ENCODE data around the gene ZNF536. TPM values are rescaled to one million over a fixed set of nuclear protein-coding genes. Genes with fewer than 3 reads are reported as not detected.

The ZNF536 gene
- total and polyA plus RNA-seq, 7 donors: under 0.01 to 8.9 (median 3.8) TPM

DNA sequence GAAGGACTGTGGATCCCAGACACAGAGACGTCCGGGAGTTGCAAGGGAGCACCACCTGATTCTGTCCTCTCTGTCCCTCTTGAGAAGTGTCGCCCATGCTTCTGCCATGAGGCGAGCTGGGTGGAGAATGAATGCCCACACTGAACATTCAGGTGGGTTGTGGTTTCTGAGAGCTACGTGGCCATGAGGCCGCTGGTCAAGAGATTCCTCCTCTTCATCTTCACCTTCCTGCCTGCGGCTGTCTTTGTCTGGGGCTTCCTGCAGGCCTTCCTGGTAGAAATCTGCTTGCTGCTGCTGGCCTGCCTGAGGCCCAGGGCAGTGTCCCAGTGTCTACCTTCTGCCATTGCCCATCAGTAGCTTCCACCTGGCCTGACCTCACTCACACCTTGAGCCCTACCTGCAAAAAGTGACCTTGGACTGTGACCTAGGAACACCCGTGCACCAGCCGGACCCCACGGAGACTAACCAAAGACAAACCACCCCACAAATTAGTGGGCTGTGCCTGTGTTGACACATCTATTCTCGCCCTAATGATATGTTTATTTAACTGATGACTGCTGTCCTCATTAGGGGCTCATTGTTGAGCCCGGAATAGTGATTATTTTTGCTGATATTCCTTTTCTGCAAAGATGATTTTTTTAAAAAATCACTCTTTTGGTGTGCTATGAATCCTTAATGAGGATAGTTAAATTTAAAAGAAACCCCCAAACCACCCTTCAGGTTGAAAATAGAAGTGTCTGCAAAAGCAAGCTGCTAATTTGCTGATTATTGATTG, 38.7 kb upstream of the ZNF536 start:
- TF ChIP-seq, protein P1, sequence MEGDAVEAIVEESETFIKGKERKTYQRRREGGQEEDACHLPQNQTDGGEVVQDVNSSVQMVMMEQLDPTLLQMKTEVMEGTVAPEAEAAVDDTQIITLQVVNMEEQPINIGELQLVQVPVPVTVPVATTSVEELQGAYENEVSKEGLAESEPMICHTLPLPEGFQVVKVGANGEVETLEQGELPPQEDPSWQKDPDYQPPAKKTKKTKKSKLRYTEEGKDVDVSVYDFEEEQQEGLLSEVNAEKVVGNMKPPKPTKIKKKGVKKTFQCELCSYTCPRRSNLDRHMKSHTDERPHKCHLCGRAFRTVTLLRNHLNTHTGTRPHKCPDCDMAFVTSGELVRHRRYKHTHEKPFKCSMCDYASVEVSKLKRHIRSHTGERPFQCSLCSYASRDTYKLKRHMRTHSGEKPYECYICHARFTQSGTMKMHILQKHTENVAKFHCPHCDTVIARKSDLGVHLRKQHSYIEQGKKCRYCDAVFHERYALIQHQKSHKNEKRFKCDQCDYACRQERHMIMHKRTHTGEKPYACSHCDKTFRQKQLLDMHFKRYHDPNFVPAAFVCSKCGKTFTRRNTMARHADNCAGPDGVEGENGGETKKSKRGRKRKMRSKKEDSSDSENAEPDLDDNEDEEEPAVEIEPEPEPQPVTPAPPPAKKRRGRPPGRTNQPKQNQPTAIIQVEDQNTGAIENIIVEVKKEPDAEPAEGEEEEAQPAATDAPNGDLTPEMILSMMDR (IDR thresholded peaks at IDR 0.05): no peak
- TF ChIP-seq POLR2A (IDR thresholded peaks at IDR 0.05) (no peak), EP300 (IDR thresholded peaks at IDR 0.05) (no peak), POLR2AphosphoS5 (IDR thresholded peaks at IDR 0.05) (no peak)
- no peaks in the 10 kb centered on the region for H3K27me3 ChIP-seq
- H3K36me3 ChIP-seq: no peaks in the 10 kb centered on the region
- no peak for DNase-seq
- no peaks in the 10 kb centered on the region for H3K4me1 ChIP-seq
- no peak overlapping the region for H3K4me3 ChIP-seq
- WGBS, 2 donors: 72 to 83% methylated on average over 12 of the region's 12 CpGs
- no peaks in the 10 kb centered on the region for H3K9me3 ChIP-seq
- H3K27ac ChIP-seq: no peak overlapping the region
- intact Hi-C loops (cut with DNase I): no loop called here

DNA sequence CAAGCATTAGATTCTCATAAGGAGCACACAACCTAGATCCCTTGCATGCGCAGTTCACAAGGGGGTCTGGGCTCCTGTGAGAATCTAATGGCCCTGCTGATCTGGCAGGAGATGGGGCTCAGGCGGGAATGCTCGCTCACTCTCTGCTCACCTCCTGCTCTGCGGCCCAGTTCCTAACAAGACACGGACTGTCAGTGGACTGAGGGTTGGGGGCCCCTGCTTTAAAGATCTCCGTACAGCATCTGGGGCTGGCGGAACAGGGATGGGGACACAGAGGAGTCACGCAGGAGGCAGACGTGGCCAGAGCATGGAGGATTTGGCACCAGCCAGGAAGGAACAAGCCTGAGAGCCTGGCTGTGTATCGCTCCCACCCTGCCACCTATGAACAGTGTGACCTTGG, 37.3 kb upstream of the ZNF536 start:
- Histone ChIP-seq H3K36me3 (no peaks in the 10 kb centered on the region), H3K4me1 (no peaks in the 10 kb centered on the region), H3K27ac (no peak overlapping the region), H3K4me3 (no peak overlapping the region), H3K9me3 (no peaks in the 10 kb centered on the region), H3K27me3 (no peaks in the 10 kb centered on the region)
- WGBS, 2 donors: 78 to 93% methylated on average over 10 of the region's 10 CpGs
- TF ChIP-seq POLR2A (IDR thresholded peaks at IDR 0.05) (no peak), EP300 (IDR thresholded peaks at IDR 0.05) (no peak), POLR2AphosphoS5 (IDR thresholded peaks at IDR 0.05) (no peak)
- TF ChIP-seq, protein P1 (IDR thresholded peaks at IDR 0.05): no peak
- intact Hi-C loops (cut with DNase I): no loop called here
- no peak for DNase-seq

DNA sequence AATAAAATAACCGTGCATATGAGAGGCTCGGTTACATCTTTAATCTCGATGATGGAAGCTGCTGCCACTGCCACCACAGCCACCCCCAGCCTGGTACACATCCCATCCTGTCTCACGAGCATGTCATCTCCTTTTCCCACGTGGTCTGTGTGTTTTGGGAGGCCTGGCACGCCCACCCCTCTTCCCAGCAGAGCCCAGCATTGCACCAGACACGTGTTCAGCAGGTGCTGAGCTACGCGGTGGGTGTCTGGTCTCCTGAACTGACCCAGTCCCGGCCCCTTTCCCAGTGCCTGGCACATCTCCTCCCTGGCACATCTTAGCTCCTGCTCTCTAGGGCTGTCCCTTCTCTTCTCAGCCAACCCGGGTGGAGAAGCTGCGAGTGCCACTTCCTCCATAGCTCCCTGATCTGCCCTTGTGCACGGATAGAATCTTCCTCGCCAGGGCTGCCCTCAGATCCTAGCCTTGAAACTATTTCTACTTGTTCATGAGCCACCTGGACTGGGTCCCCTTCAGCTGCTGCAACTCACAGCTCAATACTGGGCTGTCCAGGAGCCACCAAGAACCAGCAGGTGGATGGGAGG, 36.8 kb upstream of the ZNF536 start:
- H3K9me3 ChIP-seq: no peaks in the 10 kb centered on the region
- no peaks in the 10 kb centered on the region for H3K36me3 ChIP-seq
- 70 to 82% methylated on average over 14 of the region's 14 CpGs for WGBS, 2 donors
- no peaks in the 10 kb centered on the region for H3K27me3 ChIP-seq
- H3K4me1 ChIP-seq: no peaks in the 10 kb centered on the region
- intact Hi-C loops (cut with DNase I): no loop called here
- DNase-seq: no peak
- no peak overlapping the region for H3K27ac ChIP-seq
- TF ChIP-seq EP300 (IDR thresholded peaks at IDR 0.05) (no peak), POLR2AphosphoS5 (IDR thresholded peaks at IDR 0.05) (no peak), POLR2A (IDR thresholded peaks at IDR 0.05) (no peak)
- TF ChIP-seq, protein P1 (IDR thresholded peaks at IDR 0.05): no peak
- H3K4me3 ChIP-seq: no peak overlapping the region

DNA sequence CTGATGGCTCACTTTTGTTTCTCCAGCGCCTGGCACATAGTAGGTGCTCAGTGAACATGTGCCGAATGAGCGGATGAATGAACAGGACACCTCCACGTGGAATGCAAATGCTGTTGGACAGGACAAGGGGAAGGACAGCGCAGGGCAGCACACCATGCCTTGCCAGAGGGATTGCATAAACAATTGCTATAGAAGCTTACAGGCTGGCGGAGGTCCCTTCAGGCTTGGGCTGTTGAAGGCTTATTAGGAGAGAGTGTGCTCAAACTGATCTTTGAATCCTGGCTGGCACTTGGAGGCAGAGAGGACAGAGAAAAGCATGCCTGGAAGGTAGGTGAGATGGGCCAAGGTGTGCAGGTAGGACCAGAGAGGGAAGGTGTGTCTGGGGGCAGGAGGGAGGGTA, 35.9 kb upstream of the ZNF536 start:
- Histone ChIP-seq H3K27ac (no peak overlapping the region), H3K36me3 (no peaks in the 10 kb centered on the region), H3K9me3 (no peaks in the 10 kb centered on the region), H3K4me3 (no peak overlapping the region), H3K4me1 (peaks cover 0 to under 1% (median 0%) of the 10 kb centered on the region in 4 donors), H3K27me3 (no peaks in the 10 kb centered on the region)
- TF ChIP-seq, protein P1 (IDR thresholded peaks at IDR 0.05): no peak
- no peak for TF ChIP-seq EP300 (IDR thresholded peaks at IDR 0.05)
- no peak for TF ChIP-seq POLR2A (IDR thresholded peaks at IDR 0.05)
- TF ChIP-seq POLR2AphosphoS5 (IDR thresholded peaks at IDR 0.05): no peak
- intact Hi-C loops (cut with DNase I): no loop called here
- WGBS, 2 donors: 75 to 85% methylated on average over 6 of the region's 6 CpGs
- DNase-seq: no peak

Data from sigmoid colon (tissue), 7 donors.